Choroid plexus epithelial cell (primary cell): Measurements from ENCODE around the gene PIP4K2C.

Experiments used
- DNase-seq: peaks from one replicate; pipeline ENCODE4 v3.0.0-alpha.2; 2010; ENCODE audit warnings: low read depth
- H3K4me3 ChIP-seq: 2 replicates; pipeline ENCODE4 v1.5.1; 2011; ENCODE audit warnings: low read depth, mild to moderate bottlenecking, control low read depth, low read length, moderate library complexity
- TF ChIP-seq, protein P1 (sequence below): conservative IDR thresholded peaks from 2 replicates; pipeline ENCODE4 v1.5.1; 2011; ENCODE audit warnings: low read depth, mild to moderate bottlenecking, control low read depth, inconsistent platforms, low read length, moderate library complexity

Gene PIP4K2C

DNA sequence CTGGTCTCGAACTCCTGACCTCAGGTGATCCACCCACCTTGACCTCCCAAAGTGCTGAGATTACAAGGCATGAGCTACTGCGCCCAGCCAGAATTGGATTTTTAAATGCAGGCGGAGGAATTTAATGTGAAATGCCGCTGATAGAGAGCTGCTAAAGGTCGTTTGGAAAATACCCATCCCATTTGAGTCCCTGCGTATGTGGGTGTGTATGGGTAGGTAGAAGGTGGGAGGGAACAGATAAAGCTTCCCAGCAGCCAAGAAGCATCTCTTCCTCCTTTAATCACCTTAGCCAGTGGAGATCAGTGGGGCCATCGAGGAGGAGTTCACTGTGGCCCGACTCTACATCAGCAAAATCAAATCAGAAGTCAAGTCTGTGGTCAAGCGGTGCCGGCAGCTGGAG, 16.2 kb upstream of the PIP4K2C start:
- H3K4me3 ChIP-seq = no peak overlapping the region

DNA sequence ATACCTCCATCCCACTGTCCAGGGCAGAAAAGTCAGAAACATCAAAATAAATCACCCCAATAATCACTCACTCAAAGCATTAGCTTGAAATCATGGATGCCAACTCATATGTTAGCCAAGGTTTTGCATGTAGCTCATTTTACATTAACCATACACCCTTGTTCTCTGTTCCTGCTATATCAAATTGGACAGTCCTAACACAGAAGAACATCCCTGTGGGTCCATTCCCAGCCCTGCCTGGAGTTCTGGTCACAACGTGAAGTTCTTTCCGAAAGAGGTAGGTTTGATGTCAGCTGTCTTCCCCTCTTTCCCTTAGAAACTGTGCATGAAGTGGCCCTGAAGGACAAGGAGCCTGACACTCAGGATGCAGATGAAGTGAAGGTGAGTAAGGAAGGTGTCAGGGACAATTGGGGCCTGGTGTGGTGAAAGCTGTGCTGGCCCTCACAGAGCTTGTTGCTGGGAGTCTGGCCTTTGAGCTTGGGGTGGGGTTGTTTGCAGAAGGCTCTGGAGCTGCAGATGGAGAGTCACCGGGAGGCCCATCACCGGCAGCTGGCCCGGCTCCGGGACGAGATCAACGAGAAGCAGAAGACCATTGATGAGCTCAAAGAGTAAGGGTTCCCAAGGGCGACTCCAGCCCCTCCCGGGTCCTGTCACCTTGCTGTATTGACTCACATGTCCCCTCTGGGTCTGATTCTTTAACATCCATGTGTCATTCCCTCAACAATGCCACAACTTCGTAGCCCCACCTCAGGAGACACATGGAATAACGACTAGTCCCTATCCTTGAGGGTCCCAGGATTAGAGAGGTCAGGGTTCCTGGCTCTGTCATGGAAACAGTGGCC, 15.0 kb upstream of the PIP4K2C start:
- DNase-seq = no peak
- H3K4me3 ChIP-seq = no peak overlapping the region
- TF ChIP-seq, protein P1, sequence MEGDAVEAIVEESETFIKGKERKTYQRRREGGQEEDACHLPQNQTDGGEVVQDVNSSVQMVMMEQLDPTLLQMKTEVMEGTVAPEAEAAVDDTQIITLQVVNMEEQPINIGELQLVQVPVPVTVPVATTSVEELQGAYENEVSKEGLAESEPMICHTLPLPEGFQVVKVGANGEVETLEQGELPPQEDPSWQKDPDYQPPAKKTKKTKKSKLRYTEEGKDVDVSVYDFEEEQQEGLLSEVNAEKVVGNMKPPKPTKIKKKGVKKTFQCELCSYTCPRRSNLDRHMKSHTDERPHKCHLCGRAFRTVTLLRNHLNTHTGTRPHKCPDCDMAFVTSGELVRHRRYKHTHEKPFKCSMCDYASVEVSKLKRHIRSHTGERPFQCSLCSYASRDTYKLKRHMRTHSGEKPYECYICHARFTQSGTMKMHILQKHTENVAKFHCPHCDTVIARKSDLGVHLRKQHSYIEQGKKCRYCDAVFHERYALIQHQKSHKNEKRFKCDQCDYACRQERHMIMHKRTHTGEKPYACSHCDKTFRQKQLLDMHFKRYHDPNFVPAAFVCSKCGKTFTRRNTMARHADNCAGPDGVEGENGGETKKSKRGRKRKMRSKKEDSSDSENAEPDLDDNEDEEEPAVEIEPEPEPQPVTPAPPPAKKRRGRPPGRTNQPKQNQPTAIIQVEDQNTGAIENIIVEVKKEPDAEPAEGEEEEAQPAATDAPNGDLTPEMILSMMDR = no peak

More for the DNA sequence above, 16.2 kb upstream of the PIP4K2C start:
- TF ChIP-seq, protein P1 = no peak
- DNase-seq = no peak

DNA sequence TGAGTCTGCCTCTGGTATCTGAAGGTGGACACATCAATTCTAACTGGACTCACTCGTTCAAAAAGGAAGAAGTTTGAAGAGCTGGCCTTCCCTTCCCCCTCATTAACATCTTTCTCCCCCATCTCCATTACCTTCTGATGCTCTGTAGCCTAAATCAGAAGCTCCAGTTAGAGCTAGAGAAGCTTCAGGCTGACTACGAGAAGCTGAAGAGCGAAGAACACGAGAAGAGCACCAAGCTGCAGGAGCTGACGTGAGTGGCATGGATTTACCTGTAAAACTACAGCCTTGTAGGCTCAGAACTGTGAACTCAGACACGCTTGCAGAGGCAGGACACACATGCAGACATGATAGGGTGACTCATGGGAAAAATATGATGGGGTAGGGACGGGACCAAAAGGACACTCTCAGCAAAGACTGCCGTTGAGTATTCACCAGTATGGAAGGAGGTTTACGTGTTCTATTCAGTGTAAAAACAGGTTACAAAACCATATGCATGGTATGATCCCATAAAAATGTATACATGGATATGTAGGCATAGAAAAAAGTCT, 14.3 kb upstream of the PIP4K2C start:
- TF ChIP-seq, protein P1 = no peak
- no peak for DNase-seq
- H3K4me3 ChIP-seq = no peak overlapping the region

DNA sequence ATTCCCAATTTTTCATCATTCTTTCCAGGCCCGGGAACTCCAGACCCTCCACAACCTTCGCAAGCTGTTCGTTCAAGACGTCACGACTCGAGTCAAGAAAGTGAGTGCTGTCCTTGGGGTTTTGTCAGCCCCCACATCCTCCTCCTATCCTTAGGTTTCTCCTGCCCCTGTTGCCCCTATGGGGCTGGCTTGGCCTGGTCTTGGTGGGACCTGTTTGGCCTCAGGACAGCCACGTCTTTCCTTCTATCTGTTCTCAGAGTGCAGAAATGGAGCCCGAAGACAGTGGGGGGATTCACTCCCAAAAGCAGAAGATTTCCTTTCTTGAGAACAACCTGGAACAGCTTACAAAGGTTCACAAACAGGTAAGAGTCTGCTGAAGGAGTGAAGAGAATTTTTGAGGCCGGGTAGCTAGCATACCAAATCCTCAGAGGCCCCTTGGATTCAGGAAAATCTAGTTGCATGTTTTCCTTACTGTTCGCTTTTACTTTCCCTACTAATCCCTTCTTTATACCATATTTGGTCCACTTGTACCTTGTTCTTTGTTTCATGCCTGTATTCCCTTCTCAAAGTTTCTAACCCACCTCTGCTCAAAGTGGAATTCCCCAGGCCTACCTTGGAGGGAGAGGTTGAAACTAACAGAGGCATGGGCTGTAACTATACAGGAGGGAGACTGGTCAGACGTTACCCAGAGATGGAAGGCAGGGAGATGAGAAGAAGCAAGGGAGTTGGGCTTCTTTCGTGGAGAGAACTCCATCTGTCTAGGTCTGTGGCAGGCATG, 12.8 kb upstream of the PIP4K2C start:
- TF ChIP-seq, protein P1 = no peak
- no peak overlapping the region for H3K4me3 ChIP-seq
- DNase-seq = no peak

DNA sequence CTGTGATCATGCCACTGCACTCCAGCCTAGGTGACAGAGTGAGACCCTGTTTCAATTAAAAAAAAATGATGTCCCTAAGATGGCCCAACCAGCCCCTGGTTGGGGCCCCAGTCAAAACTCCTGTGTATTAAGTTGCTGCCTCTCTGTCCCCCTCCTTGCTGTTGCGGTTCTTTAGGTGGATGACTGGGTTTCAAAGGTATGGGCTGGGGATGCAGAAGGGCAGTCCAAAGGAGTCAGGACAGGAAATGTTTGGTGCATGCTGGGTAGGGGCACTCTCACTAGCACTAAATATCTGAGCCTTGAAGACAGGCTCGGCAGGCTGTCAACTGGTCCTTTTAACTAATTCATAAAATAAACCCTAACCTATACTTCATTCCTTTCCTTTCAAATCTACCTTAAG, 12.0 kb upstream of the PIP4K2C start:
- H3K4me3 ChIP-seq = no peak overlapping the region
- TF ChIP-seq, protein P1 = no peak
- peak; percentile 13 for DNase-seq

DNA sequence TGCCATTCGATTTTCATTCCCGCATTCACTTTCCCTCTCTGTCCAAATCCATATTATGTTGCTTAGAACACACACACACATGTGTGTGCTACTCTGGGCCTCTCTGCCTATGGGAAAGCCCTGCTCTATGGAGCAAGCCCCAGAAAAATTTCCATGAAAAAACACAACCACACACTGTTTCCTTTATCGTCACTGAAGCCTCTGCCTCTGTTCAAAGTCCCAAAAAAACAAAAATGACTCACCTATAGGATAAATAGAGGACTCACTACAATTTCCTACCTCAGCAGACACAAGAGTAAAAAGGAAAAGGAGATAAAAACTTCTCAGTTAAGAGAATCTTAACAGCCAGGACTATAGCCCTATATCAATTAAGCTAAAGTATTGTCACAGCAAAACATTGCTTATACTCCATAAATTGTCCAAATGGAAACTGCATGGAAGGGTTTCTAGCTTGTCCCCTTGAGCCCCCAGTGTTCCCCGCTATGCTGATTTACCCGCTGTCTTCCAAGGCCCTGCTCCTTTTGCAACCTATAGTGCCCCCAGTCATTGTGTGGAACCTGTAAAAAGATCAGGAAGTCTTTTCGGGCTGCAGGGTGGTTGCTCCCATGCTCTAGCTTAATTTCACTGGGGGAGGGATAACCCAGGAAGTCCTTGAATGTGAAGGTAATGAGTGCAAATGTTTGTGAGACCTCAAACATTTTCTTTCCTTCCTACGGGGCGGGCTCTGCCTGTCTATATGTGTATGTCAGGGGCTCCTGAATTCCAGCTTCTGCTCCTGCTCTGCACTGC, 11.1 kb upstream of the PIP4K2C start:
- no peak overlapping the region for H3K4me3 ChIP-seq
- DNase-seq = no peak
- TF ChIP-seq, protein P1 = no peak
